Kasumi-1 (cell line): ENCODE results near the gene ATP7B.
"Not testable (repeated sequence)": the region's sequence is repeated elsewhere in the genome, so short reads cannot be mapped to it uniquely, and the experiment has no call there.

Experiments used
- DNase-seq, 2 experiments: peaks; one replicate each; lab custom pipeline; 2025; lab: John Stamatoyannopoulos, UW

The ATP7B gene

GRCh38 chr13:51922771-51923480 is 88.3 kb downstream of the ATP7B start:
- no peak for DNase-seq

- no peak for DNase-seq
Measured at GRCh38 chr13:51921790-51922740, 89.2 kb downstream of the ATP7B start.

GRCh38 chr13:51920786-51921185 is 90.5 kb downstream of the ATP7B start:
- no peak for DNase-seq

GRCh38 chr13:51920267-51920666 is 91.0 kb downstream of the ATP7B start:
- DNase-seq: no peak

GRCh38 chr13:51919531-51919930 is 91.7 kb downstream of the ATP7B start:
- no peak for DNase-seq

GRCh38 chr13:51916962-51917361 is 94.3 kb downstream of the ATP7B start:
- DNase-seq: no peak

GRCh38 chr13:51916051-51916818 is 95.0 kb downstream of the ATP7B start:
- DNase-seq: no peak

GRCh38 chr13:51914137-51914493 is 97.1 kb downstream of the ATP7B start:
- no peak for DNase-seq

GRCh38 chr13:51913421-51914136 is 97.7 kb downstream of the ATP7B start:
- DNase-seq: peak in 1 of 2 experiments; percentile 17

GRCh38 chr13:51912511-51913225 is 98.6 kb downstream of the ATP7B start:
- DNase-seq: peak; percentile 26 to 41

- DNase-seq: no peak
Measured at GRCh38 chr13:51912091-51912490, 99.2 kb downstream of the ATP7B start.

GRCh38 chr13:51910508-51910907 is 100.7 kb downstream of the ATP7B start:
- DNase-seq: no peak

GRCh38 chr13:51909265-51909664 is 102.0 kb downstream of the ATP7B start:
- not testable (repeated sequence) for DNase-seq

- DNase-seq: peak in 1 of 2 experiments; percentile 43
Measured at GRCh38 chr13:51907040-51907732, 104.1 kb downstream of the ATP7B start.

GRCh38 chr13:51906581-51906980 is 104.7 kb downstream of the ATP7B start:
- DNase-seq: peak in 1 of 2 experiments; percentile 8

- DNase-seq: no peak
Measured at GRCh38 chr13:51905787-51906186, 105.5 kb downstream of the ATP7B start.

- peak; percentile 91 for DNase-seq
Measured at GRCh38 chr13:51902776-51903175, 108.5 kb downstream of the ATP7B start.

- no peak for DNase-seq
Measured at GRCh38 chr13:51900471-51900870, 110.8 kb downstream of the ATP7B start.

- DNase-seq: peak; percentile 69 to 70
Measured at GRCh38 chr13:51895906-51896888, 115.1 kb downstream of the ATP7B start.
